OCI-LY3 (cell line): ENCODE measurements around the gene DYNC1I1.

Experiments used
- H2AFZ ChIP-seq: fragments of 200-600, 300-600 bp; shearing (Covaris generic); 2 replicates; pipeline ENCODE4 v1.6.0; 2014; ENCODE audit warnings: antibody characterized with exemption, low read depth, low read length
- H3K27ac ChIP-seq: fragments of 200-600, 300-600 bp; sonication (generic); 2 replicates; pipeline ENCODE4 v1.5.1; 2014; ENCODE audit warnings: mild to moderate bottlenecking, low read length, moderate library complexity, mixed read lengths
- H3K27me3 ChIP-seq: fragments of 200-600, 300-600 bp; sonication (generic); 2 replicates; pipeline ENCODE4 v1.6.1; 2014; ENCODE audit warnings: low read depth, low read length, mixed read lengths
- H3K36me3 ChIP-seq: fragments of 200-600, 300-600 bp; sonication (generic); replicated peaks from 2 replicates; pipeline ENCODE3; 2014; ENCODE audit warnings: low read depth, low read length, mixed read lengths
- H3K4me1 ChIP-seq: fragments of 300-600, 200-600 bp; sonication (generic); 2 replicates; pipeline ENCODE4 v1.6.1; 2014; ENCODE audit warnings: low read length, mixed read lengths
- H3K4me2 ChIP-seq: fragments of 200-600, 300-600 bp; sonication (generic); 2 replicates; pipeline ENCODE4 v1.6.1; 2014; ENCODE audit warnings: low read length, mixed read lengths
- H3K4me3 ChIP-seq: fragments of 300-600, 200-600 bp; sonication (generic); 2 replicates; pipeline ENCODE4 v1.5.1; 2014; ENCODE audit warnings: antibody characterized with exemption, mild to moderate bottlenecking, low read length, moderate library complexity
- H3K79me2 ChIP-seq: fragments of 300-600, 200-600 bp; shearing (Covaris generic); 2 replicates; pipeline ENCODE4 v1.6.1; 2014; ENCODE audit warnings: mild to moderate bottlenecking, low read length, mixed read lengths
- H3K9ac ChIP-seq: fragments of 300-600, 200-600 bp; shearing (Covaris generic); 2 replicates; pipeline ENCODE4 v1.6.0; 2014; ENCODE audit warnings: mild to moderate bottlenecking, low read length, moderate library complexity
- H3K9me3 ChIP-seq: fragments of 200-600, 300-600 bp; shearing (Covaris generic); 2 replicates; pipeline ENCODE4 v1.6.1; 2014; ENCODE audit warnings: low read length, mixed read lengths; ENCODE audit not compliant: insufficient read depth
- H4K20me1 ChIP-seq: fragments of 200-600, 300-600 bp; sonication (generic); 2 replicates; pipeline ENCODE4 v1.6.1; 2016; ENCODE audit warnings: low read length, mixed read lengths; ENCODE audit not compliant: insufficient read depth
- EZH2phosphoT487 ChIP-seq: fragments of 200-600 bp; shearing (Covaris generic); IDR thresholded peaks from 2 replicates; pipeline ENCODE4 v1.6.1; 2018; ENCODE audit warnings: antibody characterized with exemption, mixed run types, low read depth
- TF ChIP-seq, protein P1 (sequence below): fragments of 200-600, 300-600 bp; sonication (generic); IDR thresholded peaks from 2 replicates; pipeline ENCODE4 v1.5.1; 2014; ENCODE audit warnings: antibody characterized with exemption, low read length, low read depth

Gene DYNC1I1

DNA sequence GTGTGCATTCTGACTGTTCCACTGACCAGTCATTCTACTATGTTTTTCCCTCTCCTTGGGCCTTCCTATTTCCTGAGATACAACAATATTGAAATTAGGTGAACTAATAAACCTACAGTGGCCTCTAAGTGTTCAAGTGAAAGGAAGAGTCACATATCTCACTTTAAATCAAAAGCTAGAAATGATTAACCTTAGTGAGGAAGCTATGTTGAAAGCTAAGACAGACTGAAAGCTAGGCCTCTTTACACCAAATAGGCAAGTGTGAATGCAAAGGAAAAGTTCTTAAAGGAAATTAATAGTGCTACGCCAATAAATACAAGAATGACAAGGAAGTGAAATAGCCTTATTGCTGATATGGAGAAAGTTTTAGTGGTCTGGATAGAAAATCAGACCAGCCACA, 5.7 kb upstream of the DYNC1I1 start:
- Histone ChIP-seq H3K4me1 (peaks cover 7% of the 10 kb centered on the region), H3K79me2 (no peaks in the 10 kb centered on the region), H3K4me3 (no peak overlapping the region), H2AFZ (no peak overlapping the region), H3K27ac (no peak overlapping the region), H4K20me1 (no peaks in the 10 kb centered on the region), H3K9me3 (no peaks in the 10 kb centered on the region), H3K9ac (no peak overlapping the region), H3K4me2 (no peak overlapping the region), H3K27me3 (no peaks in the 10 kb centered on the region), H3K36me3 (no peaks in the 10 kb centered on the region)
- TF ChIP-seq, protein P1, sequence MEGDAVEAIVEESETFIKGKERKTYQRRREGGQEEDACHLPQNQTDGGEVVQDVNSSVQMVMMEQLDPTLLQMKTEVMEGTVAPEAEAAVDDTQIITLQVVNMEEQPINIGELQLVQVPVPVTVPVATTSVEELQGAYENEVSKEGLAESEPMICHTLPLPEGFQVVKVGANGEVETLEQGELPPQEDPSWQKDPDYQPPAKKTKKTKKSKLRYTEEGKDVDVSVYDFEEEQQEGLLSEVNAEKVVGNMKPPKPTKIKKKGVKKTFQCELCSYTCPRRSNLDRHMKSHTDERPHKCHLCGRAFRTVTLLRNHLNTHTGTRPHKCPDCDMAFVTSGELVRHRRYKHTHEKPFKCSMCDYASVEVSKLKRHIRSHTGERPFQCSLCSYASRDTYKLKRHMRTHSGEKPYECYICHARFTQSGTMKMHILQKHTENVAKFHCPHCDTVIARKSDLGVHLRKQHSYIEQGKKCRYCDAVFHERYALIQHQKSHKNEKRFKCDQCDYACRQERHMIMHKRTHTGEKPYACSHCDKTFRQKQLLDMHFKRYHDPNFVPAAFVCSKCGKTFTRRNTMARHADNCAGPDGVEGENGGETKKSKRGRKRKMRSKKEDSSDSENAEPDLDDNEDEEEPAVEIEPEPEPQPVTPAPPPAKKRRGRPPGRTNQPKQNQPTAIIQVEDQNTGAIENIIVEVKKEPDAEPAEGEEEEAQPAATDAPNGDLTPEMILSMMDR, result no peak
- TF ChIP-seq EZH2phosphoT487, result no peak

DNA sequence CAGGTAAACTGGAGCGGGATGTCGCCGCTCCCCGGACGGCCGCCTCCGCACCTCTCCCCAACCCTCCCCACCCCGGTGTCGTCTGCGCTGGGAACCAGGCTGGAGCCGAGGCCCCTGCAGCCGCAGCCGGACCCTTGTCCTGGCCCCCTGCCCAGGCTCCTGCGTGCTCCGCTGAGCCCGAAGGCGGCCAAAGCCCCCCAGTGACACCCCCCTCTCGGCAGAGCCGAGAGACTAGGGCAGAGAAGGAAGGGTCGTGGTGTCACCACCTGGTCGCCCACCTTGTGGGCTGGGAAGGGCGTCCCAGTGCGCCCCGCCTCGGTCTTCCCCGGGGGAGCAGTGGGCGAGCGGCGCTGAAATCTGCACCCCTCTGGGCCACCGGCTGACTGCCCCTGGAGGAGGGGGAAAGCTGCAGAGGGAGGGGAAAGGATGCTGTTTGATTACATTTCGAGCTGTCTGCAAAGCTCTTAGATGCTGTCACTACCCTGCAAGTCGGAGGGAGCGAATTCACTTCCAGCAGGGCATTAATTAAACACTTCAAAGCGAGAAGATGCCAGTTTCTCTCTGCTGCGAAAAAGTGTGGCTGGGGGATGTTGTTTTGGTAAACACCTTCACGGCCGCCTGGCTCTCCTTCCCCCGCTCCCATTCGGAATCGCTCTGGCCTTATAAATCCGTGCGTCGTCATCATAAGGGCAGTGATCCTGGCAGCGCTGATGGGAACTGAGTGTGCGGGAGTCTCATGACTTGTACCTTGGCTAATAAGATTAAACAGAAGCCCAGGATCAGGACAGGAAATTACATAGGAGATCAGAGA, 622 bp downstream of the DYNC1I1 start:
- TF ChIP-seq, protein P1, result no peak
- no peak for TF ChIP-seq EZH2phosphoT487
- Histone ChIP-seq H3K79me2 (no peaks in the 10 kb centered on the region), H3K9me3 (no peaks in the 10 kb centered on the region), H4K20me1 (no peaks in the 10 kb centered on the region), H3K27me3 (no peaks in the 10 kb centered on the region), H2AFZ (no peak overlapping the region), H3K36me3 (no peaks in the 10 kb centered on the region), H3K4me2 (no peak overlapping the region), H3K27ac (no peak overlapping the region), H3K9ac (no peak overlapping the region), H3K4me1 (no peaks in the 10 kb centered on the region), H3K4me3 (no peak overlapping the region)

DNA sequence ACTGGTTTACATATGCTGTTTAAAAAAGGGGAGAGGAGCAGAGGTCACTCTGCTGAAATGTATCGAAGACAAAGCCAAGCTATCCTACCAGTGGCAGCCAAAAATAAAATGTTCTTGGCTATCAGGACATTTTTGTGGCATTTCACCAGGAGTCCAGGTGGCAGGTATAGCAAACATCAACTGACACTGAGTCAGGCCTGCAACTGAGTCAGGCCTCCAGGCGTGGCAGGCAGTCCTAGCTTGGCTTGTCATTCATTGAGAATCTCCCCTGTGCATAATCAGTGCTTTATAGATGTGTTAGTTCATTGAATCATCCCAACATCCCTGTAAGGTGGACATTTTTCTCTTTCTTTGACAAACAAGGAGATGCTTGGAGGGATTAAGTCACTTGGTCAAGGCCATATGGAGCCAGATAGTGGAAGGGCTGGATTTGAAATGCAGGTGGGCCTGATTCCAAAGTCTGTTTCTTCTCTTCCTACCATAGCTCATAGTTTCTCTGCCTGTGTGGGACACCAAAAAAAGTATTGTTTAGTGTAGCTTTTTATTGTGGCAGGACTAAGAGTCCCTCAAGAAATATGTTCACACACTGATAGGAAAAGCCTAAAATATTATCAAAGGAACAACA, 4.3 kb downstream of the DYNC1I1 start:
- Histone ChIP-seq H3K79me2 (no peaks in the 10 kb centered on the region), H3K36me3 (no peaks in the 10 kb centered on the region), H3K4me3 (no peak overlapping the region), H3K27me3 (no peaks in the 10 kb centered on the region), H2AFZ (no peak overlapping the region), H3K4me1 (no peaks in the 10 kb centered on the region), H4K20me1 (no peaks in the 10 kb centered on the region), H3K9me3 (no peaks in the 10 kb centered on the region), H3K27ac (no peak overlapping the region), H3K9ac (no peak overlapping the region), H3K4me2 (no peak overlapping the region)
- TF ChIP-seq, protein P1, result no peak

DNA sequence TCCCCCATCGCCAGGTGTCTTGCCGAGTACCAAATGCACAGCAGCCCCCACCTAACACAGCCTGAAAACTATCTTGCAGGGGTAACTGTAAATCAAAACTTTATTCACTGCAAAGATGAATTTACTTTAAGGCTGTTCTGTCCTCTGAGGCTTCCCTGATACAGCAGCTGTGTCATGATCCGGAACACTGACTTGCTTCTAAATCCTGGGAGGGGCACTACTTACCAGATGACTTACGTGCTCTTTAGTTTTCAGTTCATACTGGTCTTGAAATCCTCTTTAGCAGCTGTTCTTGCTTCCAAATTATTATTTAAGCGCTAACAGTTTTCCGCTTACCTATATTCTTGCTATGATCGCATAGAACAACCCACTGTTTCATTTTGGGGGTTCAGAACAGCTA, 4.9 kb downstream of the DYNC1I1 start:
- Histone ChIP-seq H2AFZ (no peak overlapping the region), H3K4me3 (no peak overlapping the region), H3K36me3 (no peaks in the 10 kb centered on the region), H3K4me2 (no peak overlapping the region), H3K4me1 (no peaks in the 10 kb centered on the region), H4K20me1 (no peaks in the 10 kb centered on the region), H3K79me2 (no peaks in the 10 kb centered on the region), H3K27ac (no peak overlapping the region), H3K27me3 (no peaks in the 10 kb centered on the region; the same call in 1 of the 2 replicates), H3K9ac (no peak overlapping the region), H3K9me3 (no peaks in the 10 kb centered on the region)
- TF ChIP-seq, protein P1, result no peak
- no peak for TF ChIP-seq EZH2phosphoT487
